C4-2B (cell line): ENCODE results near the gene RNF144B.
A peak's percentile ranks its signal among the peaks of the same experiment; 100 is the strongest.

ENCODE experiments used
- H3K27ac ChIP-seq: fragments of 450-650 bp; 2 replicates; pipeline ENCODE4 v1.5.1; 2017
- CTCF ChIP-seq: fragments of 450-650 bp; conservative IDR thresholded peaks from 2 replicates; pipeline ENCODE4 v1.5.1; 2017; ENCODE audit warnings: mild to moderate bottlenecking
- ZFX ChIP-seq: fragments of 450-650 bp; IDR thresholded peaks from 2 replicates; pipeline ENCODE4 v1.6.1; 2017

The RNF144B gene

GRCh38 chr6:18465410-18466154 is 78.4 kb downstream of the RNF144B start:
- peak overlapping the region; percentile 74 for H3K27ac ChIP-seq
- TF ChIP-seq ZFX, result no peak
- no peak; the same call in 1 of the 2 replicates for TF ChIP-seq CTCF

DNA sequence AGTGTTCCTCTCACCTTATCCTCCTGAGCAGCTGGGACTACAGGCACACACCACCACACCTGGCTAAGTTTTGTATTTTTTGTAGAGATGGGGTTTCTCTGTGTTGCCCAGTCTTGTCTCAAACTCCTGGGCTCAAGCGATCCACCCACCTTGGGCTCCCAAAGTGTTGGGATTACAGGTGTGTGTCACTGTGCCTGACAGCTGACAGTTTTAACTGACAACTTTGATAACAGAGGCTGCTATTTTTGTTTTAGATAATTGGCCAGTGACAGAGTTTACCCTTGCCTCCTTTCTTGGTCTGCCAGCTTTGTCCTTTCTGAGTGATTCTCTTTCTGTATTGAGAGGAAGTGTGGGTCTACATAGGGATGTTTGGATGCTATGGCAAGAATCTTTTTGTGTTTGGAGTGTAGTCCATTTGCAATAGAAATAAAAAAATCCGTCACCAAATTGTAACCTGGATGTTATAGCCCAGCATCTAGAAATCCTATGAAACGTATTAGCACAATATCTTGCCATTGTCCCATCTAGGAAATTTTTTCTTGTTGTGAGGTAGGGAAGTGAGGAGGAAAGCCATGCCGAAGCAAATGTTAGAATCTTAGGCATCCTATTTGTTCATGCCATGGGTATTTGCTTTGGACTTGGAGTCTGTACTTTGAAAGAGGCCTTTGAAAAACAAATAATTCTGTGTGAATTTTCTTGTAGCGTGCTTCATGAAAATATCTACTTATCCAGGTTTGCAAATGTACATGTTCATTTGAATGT is 80.8 kb downstream of the RNF144B start:
- TF ChIP-seq CTCF (no peak), ZFX (no peak)
- H3K27ac ChIP-seq, result no peak overlapping the region

- no peak overlapping the region for H3K27ac ChIP-seq
- TF ChIP-seq CTCF (no peak), ZFX (no peak)
Measured at GRCh38 chr6:18468503-18468843, 81.3 kb downstream of the RNF144B start.

DNA sequence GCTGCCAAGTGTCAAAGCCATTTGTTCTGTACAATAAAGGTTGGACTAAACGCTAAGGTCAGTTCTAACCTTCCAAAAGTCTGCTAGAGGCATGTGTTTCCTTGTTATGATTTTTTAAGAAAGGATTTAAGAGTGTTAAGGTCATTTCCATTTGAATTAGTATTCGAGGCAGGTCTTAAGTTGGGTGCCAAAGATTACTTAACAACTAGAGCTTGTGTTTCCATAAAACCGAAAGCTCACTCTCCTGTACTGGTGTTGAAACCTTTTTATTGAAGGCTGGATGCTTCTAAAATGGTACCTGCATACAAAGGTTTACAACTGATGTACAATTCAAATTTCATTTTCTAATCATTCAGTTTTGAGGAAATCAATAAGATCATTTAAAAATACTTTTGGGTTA is 82.4 kb downstream of the RNF144B start:
- TF ChIP-seq ZFX (no peak), CTCF (no peak)
- H3K27ac ChIP-seq, result no peak overlapping the region

GRCh38 chr6:18471232-18471964 is 84.2 kb downstream of the RNF144B start:
- no peak for TF ChIP-seq CTCF
- TF ChIP-seq ZFX, result no peak
- H3K27ac ChIP-seq, result no peak overlapping the region

DNA sequence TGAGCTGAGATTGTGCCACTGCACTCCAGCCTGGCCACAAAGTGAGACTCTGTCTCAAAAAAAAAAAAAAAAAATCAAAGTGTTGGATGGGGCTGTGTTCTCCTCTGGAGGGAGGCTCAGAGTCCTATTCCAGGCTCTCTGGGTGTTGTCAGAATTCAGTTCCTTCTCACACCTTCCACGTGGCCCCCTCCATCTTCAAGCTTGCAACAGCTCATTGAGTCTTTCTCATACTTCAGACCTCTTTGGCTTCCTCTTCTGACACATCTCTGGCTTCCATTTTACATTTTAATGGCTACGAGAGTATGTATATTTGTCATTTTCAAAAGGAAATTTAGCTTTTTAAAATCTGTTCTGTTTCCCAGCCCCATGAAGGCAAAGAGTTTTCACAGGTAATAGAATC is 85.8 kb downstream of the RNF144B start:
- TF ChIP-seq ZFX, result no peak
- no peak for TF ChIP-seq CTCF
- H3K27ac ChIP-seq, result no peak overlapping the region

- TF ChIP-seq CTCF (no peak), ZFX (no peak)
- no peak overlapping the region for H3K27ac ChIP-seq
Measured at GRCh38 chr6:18473755-18474154, 86.6 kb downstream of the RNF144B start.
